Omental fat pad (tissue), 4 donors: ENCODE measurements around the gene PPP1R17. TPM values are rescaled to one million over a fixed set of nuclear protein-coding genes. Genes with fewer than 3 reads are reported as not detected.

Experiments used
- ATAC-seq: fragments of 150-250 bp; one replicate; pipeline ENCODE4 v1.9.1; 2016; ENCODE audit warnings: mild to moderate bottlenecking, moderate library complexity; ENCODE audit not compliant: low FRiP score
- DNase-seq: peaks from one replicate; pipeline ENCODE4 v3.0.0-alpha.2; 2019; ENCODE audit warnings: low spot score
- total RNA-seq, 4 donors: library from RNA; depleted of rRNA; stranded (reverse); fragments of >200 nt; gene quantifications; one replicate each; pipeline ENCODE4 v1.1.0, GENCODE V29; 2016
- TF ChIP-seq, protein P1 (sequence below), 3 donors: fragments of 450-650 bp; IDR thresholded peaks; one replicate each; pipeline ENCODE4 v1.5.1; 2016 to 2017; ENCODE audit warnings: antibody characterized with exemption in 3 of 3, mild to moderate bottlenecking in 3 of 3, moderate library complexity in 2 of 3

PPP1R17 gene
- total RNA-seq, 4 donors from 2014 or later, result not detected

DNA sequence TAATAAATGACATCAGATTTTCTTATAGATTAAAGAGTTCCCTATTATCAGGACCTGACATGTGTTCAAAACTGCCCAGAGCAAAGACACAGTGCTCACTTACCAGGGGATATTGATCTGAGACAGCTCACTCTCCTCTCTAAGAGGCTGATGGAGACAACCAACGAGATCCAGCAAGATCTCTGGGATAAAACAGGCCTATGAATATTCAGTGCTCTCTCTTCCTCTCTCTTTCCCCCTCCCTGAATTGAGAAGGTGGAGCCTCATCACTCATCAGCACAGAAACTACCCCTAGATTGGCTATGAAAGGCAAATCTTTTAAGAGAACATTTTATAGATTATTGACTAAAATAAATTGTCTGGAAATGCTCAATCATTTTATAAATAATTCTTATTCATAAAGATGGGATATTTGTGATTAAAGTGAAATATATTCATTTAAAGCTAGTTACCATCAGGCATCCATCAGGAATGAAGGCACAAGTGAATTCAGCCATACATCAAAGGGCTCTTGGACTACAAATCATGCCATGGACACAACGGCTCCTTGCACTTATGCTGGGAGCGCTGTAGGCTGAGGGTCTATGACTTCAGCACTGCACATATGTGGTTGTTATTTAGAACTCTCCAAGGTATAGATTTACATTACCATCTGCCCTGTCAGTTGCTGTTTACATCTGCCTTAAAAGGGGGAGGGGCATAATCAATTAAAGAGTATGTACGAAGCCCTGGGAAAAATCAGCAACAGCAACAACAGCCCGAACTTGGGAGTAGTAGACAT lies 3.4 kb upstream of the PPP1R17 start:
- TF ChIP-seq, protein P1, sequence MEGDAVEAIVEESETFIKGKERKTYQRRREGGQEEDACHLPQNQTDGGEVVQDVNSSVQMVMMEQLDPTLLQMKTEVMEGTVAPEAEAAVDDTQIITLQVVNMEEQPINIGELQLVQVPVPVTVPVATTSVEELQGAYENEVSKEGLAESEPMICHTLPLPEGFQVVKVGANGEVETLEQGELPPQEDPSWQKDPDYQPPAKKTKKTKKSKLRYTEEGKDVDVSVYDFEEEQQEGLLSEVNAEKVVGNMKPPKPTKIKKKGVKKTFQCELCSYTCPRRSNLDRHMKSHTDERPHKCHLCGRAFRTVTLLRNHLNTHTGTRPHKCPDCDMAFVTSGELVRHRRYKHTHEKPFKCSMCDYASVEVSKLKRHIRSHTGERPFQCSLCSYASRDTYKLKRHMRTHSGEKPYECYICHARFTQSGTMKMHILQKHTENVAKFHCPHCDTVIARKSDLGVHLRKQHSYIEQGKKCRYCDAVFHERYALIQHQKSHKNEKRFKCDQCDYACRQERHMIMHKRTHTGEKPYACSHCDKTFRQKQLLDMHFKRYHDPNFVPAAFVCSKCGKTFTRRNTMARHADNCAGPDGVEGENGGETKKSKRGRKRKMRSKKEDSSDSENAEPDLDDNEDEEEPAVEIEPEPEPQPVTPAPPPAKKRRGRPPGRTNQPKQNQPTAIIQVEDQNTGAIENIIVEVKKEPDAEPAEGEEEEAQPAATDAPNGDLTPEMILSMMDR (IDR thresholded peaks at IDR 0.05), result no peak
- ATAC-seq (no peak), DNase-seq (no peak)

DNA sequence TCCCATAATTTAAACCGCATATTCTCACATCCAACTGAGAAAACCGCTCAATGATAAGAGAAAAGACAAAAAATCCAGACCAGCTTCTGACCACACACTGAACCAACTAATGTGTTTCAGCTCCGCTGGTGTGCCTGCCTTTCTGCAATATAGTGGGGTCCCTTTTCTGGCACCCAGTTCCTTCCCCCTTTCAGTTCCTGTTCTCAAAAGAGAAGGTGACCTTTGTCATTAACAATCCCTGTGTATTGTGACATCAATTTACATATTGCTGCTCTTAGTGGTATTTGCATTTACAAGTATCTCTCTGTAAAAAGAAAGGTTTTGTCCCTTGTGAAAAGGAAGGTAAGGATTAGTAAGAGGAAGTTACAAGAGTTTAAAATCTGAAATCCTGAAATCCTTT lies 1.4 kb downstream of the PPP1R17 start:
- DNase-seq (no peak), ATAC-seq (no peak)
- TF ChIP-seq, protein P1 (IDR thresholded peaks at IDR 0.05), result no peak

DNA sequence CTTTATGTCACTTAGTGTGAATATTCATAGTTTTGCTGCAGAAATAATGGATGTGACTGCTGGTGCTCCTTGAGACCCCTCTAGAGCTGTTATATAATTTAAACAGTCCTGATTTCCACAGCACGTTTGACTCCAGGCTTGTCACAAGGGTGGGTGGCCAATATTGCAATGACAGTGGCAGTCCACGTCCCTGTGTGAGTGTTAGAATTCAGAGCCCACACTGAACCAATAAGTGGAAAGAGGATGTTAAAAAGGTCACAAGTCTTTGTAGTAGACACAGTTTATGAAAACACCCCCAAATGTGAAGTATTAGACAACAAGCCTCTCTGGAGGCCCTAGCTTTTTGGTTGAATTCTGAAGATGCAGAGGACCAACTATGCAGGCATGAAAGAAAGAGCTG lies 2.0 kb downstream of the PPP1R17 start:
- ATAC-seq (no peak), DNase-seq (no peak)
- TF ChIP-seq, protein P1 (IDR thresholded peaks at IDR 0.05), result no peak

DNA sequence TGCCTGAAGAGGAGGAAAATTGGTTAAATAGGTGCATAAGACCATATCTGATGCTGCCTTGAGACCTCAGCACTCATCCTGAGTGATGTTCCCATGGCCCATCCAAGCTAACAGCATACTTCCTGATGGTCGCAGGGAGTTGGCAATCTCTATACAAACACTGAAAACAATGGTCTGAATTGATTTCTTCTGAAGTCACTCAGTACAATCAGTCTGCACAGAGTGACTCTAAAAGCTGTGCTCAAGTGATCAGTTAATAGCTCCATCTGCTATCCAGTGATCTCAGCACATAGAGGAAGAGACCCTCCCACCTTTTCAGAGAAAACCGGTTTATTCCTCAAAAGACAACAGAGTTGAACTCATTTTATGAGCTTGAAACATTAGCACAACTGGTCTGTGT lies 3.9 kb downstream of the PPP1R17 start:
- TF ChIP-seq, protein P1 (IDR thresholded peaks at IDR 0.05), result no peak
- ATAC-seq (no peak), DNase-seq (no peak)

DNA sequence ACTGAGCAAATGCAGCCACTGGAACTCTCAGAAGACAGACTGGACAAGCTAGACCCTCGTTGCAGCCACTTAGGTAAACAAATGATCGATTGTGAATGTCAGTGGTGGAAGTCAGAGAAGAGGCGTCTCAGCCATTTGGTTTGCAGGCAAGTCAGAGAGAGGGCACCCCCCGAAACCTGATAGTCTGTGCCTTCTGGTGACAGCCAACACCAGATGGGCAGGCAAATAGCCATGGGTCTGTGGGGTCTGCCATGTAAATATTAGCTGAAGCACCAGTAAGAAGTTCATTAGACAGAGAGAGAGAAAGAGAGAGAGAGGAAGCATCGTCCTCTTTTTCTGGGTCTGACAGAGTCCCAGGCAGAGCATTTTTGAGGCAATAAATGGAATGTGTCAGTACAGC lies 5.4 kb downstream of the PPP1R17 start:
- ATAC-seq (no peak), DNase-seq (no peak)
- TF ChIP-seq, protein P1 (IDR thresholded peaks at IDR 0.05), result no peak

DNA sequence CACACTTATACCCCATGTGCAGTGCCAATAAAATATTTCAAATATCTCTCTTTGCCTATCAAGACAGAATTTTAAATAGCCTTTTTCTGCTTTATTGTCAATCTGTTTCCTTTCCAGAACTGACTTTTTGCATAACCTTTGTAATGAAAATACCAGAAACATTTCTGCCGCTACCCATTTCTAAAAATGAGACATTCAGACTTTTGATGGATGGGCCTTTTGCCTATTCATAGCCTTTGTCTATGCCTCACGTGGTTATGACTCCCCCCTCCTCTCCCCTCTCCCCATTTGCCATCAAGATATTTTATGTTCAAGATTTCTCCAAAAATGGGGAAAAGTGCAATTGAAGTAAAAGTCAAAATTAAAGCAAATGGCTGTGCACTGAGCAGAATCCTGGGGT lies 5.9 kb downstream of the PPP1R17 start:
- ATAC-seq (no peak), DNase-seq (no peak)
- TF ChIP-seq, protein P1 (IDR thresholded peaks at IDR 0.05), result no peak
